ENCODE results near the gene ALG1L2.

ALG1L2 gene

DNA sequence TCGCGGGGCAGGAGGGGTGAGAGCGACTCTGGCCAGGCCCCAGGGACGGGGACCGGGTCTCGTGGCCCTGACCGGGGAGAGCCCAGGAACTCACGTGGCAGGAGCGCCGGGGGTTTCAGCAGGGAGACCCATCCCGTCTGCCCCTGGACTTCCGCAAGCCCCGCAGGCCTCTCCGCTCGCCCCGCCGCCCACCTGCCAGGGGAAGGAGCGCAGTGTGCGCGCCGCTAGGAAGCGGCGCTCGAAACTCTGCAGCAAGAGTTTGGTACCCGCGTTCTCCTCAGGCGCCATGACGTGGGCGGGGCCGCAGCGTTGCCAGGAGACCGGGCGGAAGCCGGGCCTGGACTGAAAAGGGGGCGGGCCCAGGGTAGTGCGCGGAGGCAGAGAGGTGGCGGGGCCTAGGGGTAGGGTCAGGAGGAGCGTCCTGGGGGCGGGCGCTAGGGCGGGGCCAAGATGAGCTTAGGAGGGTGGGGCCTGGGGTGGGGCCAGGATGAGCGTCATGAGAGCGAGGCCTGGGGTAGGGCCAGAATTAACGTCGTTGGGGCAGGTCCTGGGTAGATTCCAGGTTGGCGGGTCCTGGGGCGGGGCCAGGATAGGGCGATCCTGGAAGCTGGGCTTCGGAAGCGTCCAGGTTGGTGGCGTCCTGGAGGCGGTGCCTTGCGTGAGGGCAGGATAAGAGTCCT is 29.7 kb downstream of the ALG1L2 start (continued):
- TF ChIP-seq PRDM10 (tag by site-specific recombination; IDR thresholded peaks at IDR 0.05) (peak; percentile 51), KLF9 (tag by site-specific recombination; IDR thresholded peaks at IDR 0.05; ENCODE audit: low read depth) (peak; percentile 84), ZBTB1 (tag by site-specific recombination; IDR thresholded peaks at IDR 0.05) (no peak), ZNF202 (tag by site-specific recombination; IDR thresholded peaks at IDR 0.05; ENCODE audit: borderline replicate concordance) (no peak), IKZF3 (tag by site-specific recombination; IDR thresholded peaks at IDR 0.05) (peak; percentile 96), ZEB2 (tag by site-specific recombination; IDR thresholded peaks at IDR 0.05) (no peak), ZNF266 (tag by site-specific recombination; IDR thresholded peaks at IDR 0.05; ENCODE audit: low read depth) (no peak), ZNF561 (tag by site-specific recombination; IDR thresholded peaks at IDR 0.05; ENCODE audit: borderline replicate concordance) (no peak), MYNN (tag by site-specific recombination; IDR thresholded peaks at IDR 0.05; ENCODE audit: borderline replicate concordance) (0 out of 2 replicates have a peak, but pooled peaks have one; percentile 35), ZNF600 (tag by site-specific recombination; IDR thresholded peaks at IDR 0.05) (no peak), ZSCAN18 (tag by site-specific recombination; IDR thresholded peaks at IDR 0.05) (no peak), ZBTB26 (tag by site-specific recombination; optimal IDR thresholded peaks at IDR 0.05) (peak; percentile 75), KLF10 (tag by site-specific recombination; IDR thresholded peaks at IDR 0.05) (0 out of 2 replicates have a peak, but pooled peaks have one; percentile 8), YY1 (tag by site-specific recombination; IDR thresholded peaks at IDR 0.05) (peak; percentile 44; the same call in 1 of the 2 replicates), ZNF624 (tag by site-specific recombination; IDR thresholded peaks at IDR 0.05) (no peak), ZNF645 (tag by site-specific recombination; IDR thresholded peaks at IDR 0.05) (no peak)
- TF ChIP-seq, protein P1, sequence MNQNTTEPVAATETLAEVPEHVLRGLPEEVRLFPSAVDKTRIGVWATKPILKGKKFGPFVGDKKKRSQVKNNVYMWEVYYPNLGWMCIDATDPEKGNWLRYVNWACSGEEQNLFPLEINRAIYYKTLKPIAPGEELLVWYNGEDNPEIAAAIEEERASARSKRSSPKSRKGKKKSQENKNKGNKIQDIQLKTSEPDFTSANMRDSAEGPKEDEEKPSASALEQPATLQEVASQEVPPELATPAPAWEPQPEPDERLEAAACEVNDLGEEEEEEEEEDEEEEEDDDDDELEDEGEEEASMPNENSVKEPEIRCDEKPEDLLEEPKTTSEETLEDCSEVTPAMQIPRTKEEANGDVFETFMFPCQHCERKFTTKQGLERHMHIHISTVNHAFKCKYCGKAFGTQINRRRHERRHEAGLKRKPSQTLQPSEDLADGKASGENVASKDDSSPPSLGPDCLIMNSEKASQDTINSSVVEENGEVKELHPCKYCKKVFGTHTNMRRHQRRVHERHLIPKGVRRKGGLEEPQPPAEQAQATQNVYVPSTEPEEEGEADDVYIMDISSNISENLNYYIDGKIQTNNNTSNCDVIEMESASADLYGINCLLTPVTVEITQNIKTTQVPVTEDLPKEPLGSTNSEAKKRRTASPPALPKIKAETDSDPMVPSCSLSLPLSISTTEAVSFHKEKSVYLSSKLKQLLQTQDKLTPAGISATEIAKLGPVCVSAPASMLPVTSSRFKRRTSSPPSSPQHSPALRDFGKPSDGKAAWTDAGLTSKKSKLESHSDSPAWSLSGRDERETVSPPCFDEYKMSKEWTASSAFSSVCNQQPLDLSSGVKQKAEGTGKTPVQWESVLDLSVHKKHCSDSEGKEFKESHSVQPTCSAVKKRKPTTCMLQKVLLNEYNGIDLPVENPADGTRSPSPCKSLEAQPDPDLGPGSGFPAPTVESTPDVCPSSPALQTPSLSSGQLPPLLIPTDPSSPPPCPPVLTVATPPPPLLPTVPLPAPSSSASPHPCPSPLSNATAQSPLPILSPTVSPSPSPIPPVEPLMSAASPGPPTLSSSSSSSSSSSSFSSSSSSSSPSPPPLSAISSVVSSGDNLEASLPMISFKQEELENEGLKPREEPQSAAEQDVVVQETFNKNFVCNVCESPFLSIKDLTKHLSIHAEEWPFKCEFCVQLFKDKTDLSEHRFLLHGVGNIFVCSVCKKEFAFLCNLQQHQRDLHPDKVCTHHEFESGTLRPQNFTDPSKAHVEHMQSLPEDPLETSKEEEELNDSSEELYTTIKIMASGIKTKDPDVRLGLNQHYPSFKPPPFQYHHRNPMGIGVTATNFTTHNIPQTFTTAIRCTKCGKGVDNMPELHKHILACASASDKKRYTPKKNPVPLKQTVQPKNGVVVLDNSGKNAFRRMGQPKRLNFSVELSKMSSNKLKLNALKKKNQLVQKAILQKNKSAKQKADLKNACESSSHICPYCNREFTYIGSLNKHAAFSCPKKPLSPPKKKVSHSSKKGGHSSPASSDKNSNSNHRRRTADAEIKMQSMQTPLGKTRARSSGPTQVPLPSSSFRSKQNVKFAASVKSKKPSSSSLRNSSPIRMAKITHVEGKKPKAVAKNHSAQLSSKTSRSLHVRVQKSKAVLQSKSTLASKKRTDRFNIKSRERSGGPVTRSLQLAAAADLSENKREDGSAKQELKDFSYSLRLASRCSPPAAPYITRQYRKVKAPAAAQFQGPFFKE (tag by site-specific recombination; IDR thresholded peaks at IDR 0.05; ENCODE audit: borderline replicate concordance): no peak
- TF ChIP-seq, protein P2, sequence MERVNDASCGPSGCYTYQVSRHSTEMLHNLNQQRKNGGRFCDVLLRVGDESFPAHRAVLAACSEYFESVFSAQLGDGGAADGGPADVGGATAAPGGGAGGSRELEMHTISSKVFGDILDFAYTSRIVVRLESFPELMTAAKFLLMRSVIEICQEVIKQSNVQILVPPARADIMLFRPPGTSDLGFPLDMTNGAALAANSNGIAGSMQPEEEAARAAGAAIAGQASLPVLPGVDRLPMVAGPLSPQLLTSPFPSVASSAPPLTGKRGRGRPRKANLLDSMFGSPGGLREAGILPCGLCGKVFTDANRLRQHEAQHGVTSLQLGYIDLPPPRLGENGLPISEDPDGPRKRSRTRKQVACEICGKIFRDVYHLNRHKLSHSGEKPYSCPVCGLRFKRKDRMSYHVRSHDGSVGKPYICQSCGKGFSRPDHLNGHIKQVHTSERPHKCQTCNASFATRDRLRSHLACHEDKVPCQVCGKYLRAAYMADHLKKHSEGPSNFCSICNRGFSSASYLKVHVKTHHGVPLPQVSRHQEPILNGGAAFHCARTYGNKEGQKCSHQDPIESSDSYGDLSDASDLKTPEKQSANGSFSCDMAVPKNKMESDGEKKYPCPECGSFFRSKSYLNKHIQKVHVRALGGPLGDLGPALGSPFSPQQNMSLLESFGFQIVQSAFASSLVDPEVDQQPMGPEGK (tag by site-specific recombination; IDR thresholded peaks at IDR 0.05): no peak
